B cell (primary cell): Measurements from ENCODE around the gene TENT4B. TPM values are rescaled to one million over a fixed set of nuclear protein-coding genes. Genes with fewer than 3 reads are reported as not detected.

Experiments
- ATAC-seq: fragments of 200-7000 bp; cut with Tn5 transposase; one replicate; pipeline ENCODE4 v1.10.0; 2021; ENCODE audit warnings: low read depth, mild to moderate bottlenecking, moderate number of reproducible peaks, moderate library complexity
- CTCF ChIA-PET: fragments of 350-600 bp; sonication (Branson Sonifier 250); formaldehyde crosslinking; loops from one replicate; lab custom pipeline; 2021; ENCODE audit warnings: antibody characterized with exemption, inconsistent platforms; lab: Charles Lee
- POLR2A ChIA-PET: fragments of 350-600 bp; sonication (Branson Sonifier 250); formaldehyde crosslinking; loops from one replicate; lab custom pipeline; 2021; ENCODE audit warnings: antibody characterized with exemption; lab: Charles Lee
- DNase-seq: peaks from one replicate; pipeline ENCODE4 v3.0.0; 2013
- H2AFZ ChIP-seq: 2 replicates; pipeline ENCODE4 v1.6.1; 2012; ENCODE audit warnings: mild to moderate bottlenecking, low read depth, low read length; ENCODE audit not compliant: insufficient read depth, poor library complexity, severe bottlenecking
- H3K27ac ChIP-seq, 2 donors: 1 replicate in 1 of 2; 2 replicates in 1 of 2; pipeline ENCODE4 v1.5.1; 2012 to 2013; ENCODE audit warnings: low read length in 2 of 2, mild to moderate bottlenecking in 2 of 2, moderate library complexity in 1 of 2
- H3K27me3 ChIP-seq, 4 experiments: fragments of 200-600 bp in 1 of 4; sonication (generic) in 1 of 4; replicated peaks in 1 of 4; 1 replicate in 2 of 4; 2 replicates in 2 of 4; pipeline versions ENCODE4 v1.6.1 to v1.7.0; 2013 to 2016; ENCODE audit warnings: low read length in 3 of 4, mild to moderate bottlenecking in 2 of 4, mixed read lengths in 1 of 4, moderate library complexity in 1 of 4; ENCODE audit not compliant: insufficient read depth in 4 of 4, control insufficient read depth in 3 of 4; ENCODE audit errors: control extremely low read depth in 1 of 4
- H3K36me3 ChIP-seq, 2 experiments: replicated peaks in 1 of 2; 1 replicate in 1 of 2; 2 replicates in 1 of 2; pipeline versions ENCODE4 v1.6.1 to v1.7.1; 2013; ENCODE audit warnings: low read length in 1 of 2; ENCODE audit not compliant: insufficient read depth in 2 of 2, control insufficient read depth in 1 of 2; ENCODE audit errors: control extremely low read depth in 1 of 2, extremely low read depth in 1 of 2
- H3K4me1 ChIP-seq, 2 donors: fragments of 200-600 bp in 1 of 2; sonication (generic) in 1 of 2; 1 replicate in 1 of 2; 2 replicates in 1 of 2; pipeline versions ENCODE4 v1.5.1 to v1.6.1; 2013 to 2017; ENCODE audit warnings: low read length in 2 of 2; ENCODE audit not compliant: control insufficient read depth in 2 of 2, insufficient read depth in 2 of 2
- H3K4me2 ChIP-seq: replicated peaks from 2 replicates; pipeline ENCODE3; 2012; ENCODE audit warnings: mild to moderate bottlenecking, low read depth, low read length; ENCODE audit not compliant: poor library complexity, severe bottlenecking
- H3K4me3 ChIP-seq, 5 experiments: fragments of 200-600 bp in 1 of 5; sonication (generic) in 1 of 5; 1 replicate in 3 of 5; 2 replicates in 2 of 5; pipeline versions ENCODE4 v1.5.1 to v1.7.0; 2011 to 2016; ENCODE audit warnings: low read length in 4 of 5, mild to moderate bottlenecking in 4 of 5, low read depth in 2 of 5, control low read depth in 1 of 5, moderate library complexity in 1 of 5; ENCODE audit not compliant: insufficient read depth in 1 of 5; ENCODE audit errors: control extremely low read depth in 1 of 5, extremely low read depth in 1 of 5
- H3K79me2 ChIP-seq: fragments of 200-600 bp; sonication (generic); one replicate; pipeline ENCODE4 v1.6.0; 2016; ENCODE audit warnings: low read length; ENCODE audit not compliant: control insufficient read depth, insufficient read depth
- H3K9ac ChIP-seq: fragments of 200-600 bp; sonication (generic); 2 replicates; pipeline ENCODE4 v1.6.1; 2017; ENCODE audit warnings: mild to moderate bottlenecking, low read length, moderate library complexity
- H3K9me3 ChIP-seq, 3 donors: one replicate each; pipeline versions ENCODE4 v1.6.1 to v1.7.1; 2013; ENCODE audit warnings: low read length in 2 of 3; ENCODE audit not compliant: control insufficient read depth in 2 of 3, insufficient read depth in 1 of 3; ENCODE audit errors: control extremely low read depth in 1 of 3
- H4K20me1 ChIP-seq: 2 replicates; pipeline ENCODE4 v1.6.0; 2012; ENCODE audit warnings: mild to moderate bottlenecking, low read length; ENCODE audit not compliant: insufficient read depth, control insufficient read depth, poor library complexity, severe bottlenecking
- H3K27ac Mint-ChIP-seq: one replicate; pipeline ENCODE4 v1.8.0; 2021; ENCODE audit warnings: mixed read lengths
- H3K27me3 Mint-ChIP-seq: one replicate; pipeline ENCODE4 v1.8.0; 2021; ENCODE audit warnings: mixed read lengths
- H3K4me1 Mint-ChIP-seq: one replicate; pipeline ENCODE4 v1.8.0; 2021; ENCODE audit warnings: mixed read lengths
- H3K4me3 Mint-ChIP-seq: one replicate; pipeline ENCODE4 v1.8.0; 2021; ENCODE audit warnings: mixed read lengths
- H3K9me3 Mint-ChIP-seq: one replicate; pipeline ENCODE4 v1.8.0; 2022; ENCODE audit warnings: mixed read lengths; ENCODE audit not compliant: insufficient read depth
- CTCF ChIP-seq: fragments of 200-600 bp; IDR thresholded peaks from one replicate; pipeline ENCODE4 v1.8.0; 2022; ENCODE audit warnings: antibody characterized with exemption, mild to moderate bottlenecking
- EZH2 ChIP-seq: IDR thresholded peaks from 2 replicates; pipeline ENCODE4 v1.6.1; 2012; ENCODE audit warnings: borderline replicate concordance, low read depth, mild to moderate bottlenecking, moderate library complexity, low read length; ENCODE audit not compliant: insufficient read depth, poor library complexity, severe bottlenecking
- WGBS: methylation state at CpG from one replicate; pipeline ENCODE4 v1.1.5; 2013; ENCODE audit warnings: missing lambda C conversion rate; ENCODE audit not compliant: insufficient coverage; 5-methylcytosine and 5-hydroxymethylcytosine counted together
- intact Hi-C: fragments of 100-400 bp; cut with micrococcal nuclease; formaldehyde crosslinking; loops from one replicate; pipeline ENCODE4 v1.10.0; 2022
- polyA plus RNA-seq: library from polyadenylated mRNA; depleted of rRNA; stranded (reverse); fragments of >200 nt; gene quantifications from 2 replicates; pipeline ENCODE4 v1.2.3, GENCODE V29; 2012
- total RNA-seq, 2 donors: library from RNA; stranded (reverse); fragments of 120-200 nt in 1 of 2; gene quantifications; 1 replicate in 1 of 2; 2 replicates in 1 of 2; pipeline versions ENCODE4 v1.2.3 to v1.2.4, GENCODE V29; 2013 to 2022

The TENT4B gene
- total and polyA plus RNA-seq, 2 donors (not counting 1 experiment from before 2014, with no cell fraction given): 6.1 to 17.1 TPM

- H3K27ac ChIP-seq: peak overlapping the region; percentile 85 to 86
- H3K9ac ChIP-seq: peak overlapping the region; percentile 66
- CTCF ChIA-PET: interaction anchor here (1.1 to 2.0 kb wide), 5 partner anchors 58 to 654 kb away, joined by 3 to 10 read pairs (median 7); partner anchors contain the start of genes CNEP1R1 and HEATR3
- intact Hi-C loops: loop anchor here (1.0 to 5.0 kb wide), 7 partner anchors 58 to 395 kb away; partner anchors contain the start of genes ADCY7, BRD7, CNEP1R1 and HEATR3
- H3K79me2 ChIP-seq: peaks cover 37% of the 10 kb centered on the region
- peak overlapping the region; percentile 43 to 93 (median 76) for H3K4me3 ChIP-seq
- peaks cover 22% of the 10 kb centered on the region for H4K20me1 ChIP-seq
- no peak for DNase-seq
- ATAC-seq: peak; percentile 39
- POLR2A ChIA-PET: interaction anchor here (0.8 to 1.6 kb wide), 2 partner anchors 19 to 86 kb away, joined by 3 to 6 read pairs; partner anchors contain the start of gene HEATR3
- H3K4me3 Mint-ChIP-seq: peak overlapping the region; percentile 90
- peak overlapping the region; percentile 94 for H3K27ac Mint-ChIP-seq
- H3K4me2 ChIP-seq: peak overlapping the region; percentile 74
- under 1% methylated on average over 24 of the region's 24 CpGs for WGBS
- no peaks in the 10 kb centered on the region for H3K36me3 ChIP-seq
- H3K27me3 Mint-ChIP-seq: no peaks in the 10 kb centered on the region
- TF ChIP-seq EZH2 (no peak), CTCF (no peak)
- H3K4me1 ChIP-seq: peaks cover 23 to 28% of the 10 kb centered on the region in 2 donors
- H3K9me3 ChIP-seq: no peaks in the 10 kb centered on the region
- H3K4me1 Mint-ChIP-seq: peaks cover 34% of the 10 kb centered on the region
- peak overlapping the region; percentile 77 for H2AFZ ChIP-seq
- H3K9me3 Mint-ChIP-seq: no peaks in the 10 kb centered on the region
- H3K27me3 ChIP-seq: no peaks in the 10 kb centered on the region
Observed at GRCh38 chr16:50152351-50152806, 727 bp upstream of the TENT4B start.
